Measurements from ENCODE around the gene CSNK1A1L. TPM values are rescaled to one million over a fixed set of nuclear protein-coding genes. Genes with fewer than 3 reads are reported as not detected.

CSNK1A1L gene
- total RNA-seq, 4 donors from 2014 or later: not detected

GRCh38 chr13:37097076-37097475 lies 8.4 kb downstream of the CSNK1A1L start:
- no peak for TF ChIP-seq CTCF (IDR thresholded peaks at IDR 0.05; ENCODE audit: low read depth)

- no peak for TF ChIP-seq CTCF (IDR thresholded peaks at IDR 0.05; ENCODE audit: low read depth)
Measured at GRCh38 chr13:37094840-37095239, 10.6 kb downstream of the CSNK1A1L start.

- TF ChIP-seq CTCF (IDR thresholded peaks at IDR 0.05; ENCODE audit: low read depth): no peak
Measured at GRCh38 chr13:37094099-37094498, 11.4 kb downstream of the CSNK1A1L start.

GRCh38 chr13:37091835-37092234 lies 13.6 kb downstream of the CSNK1A1L start:
- TF ChIP-seq CTCF (IDR thresholded peaks at IDR 0.05; ENCODE audit: low read depth): no peak

GRCh38 chr13:37090912-37091311 lies 14.6 kb downstream of the CSNK1A1L start:
- no peak for TF ChIP-seq CTCF (IDR thresholded peaks at IDR 0.05; ENCODE audit: low read depth)

- TF ChIP-seq CTCF (IDR thresholded peaks at IDR 0.05; ENCODE audit: low read depth): no peak
Measured at GRCh38 chr13:37089495-37089894, 16.0 kb downstream of the CSNK1A1L start.

- no peak for TF ChIP-seq CTCF (IDR thresholded peaks at IDR 0.05; ENCODE audit: low read depth)
Measured at GRCh38 chr13:37087486-37087885, 18.0 kb downstream of the CSNK1A1L start.
